Measurements from ENCODE around the gene MORN1.
A peak's percentile ranks its signal among the peaks of the same experiment; 100 is the strongest.
"Not testable (repeated sequence)": the region's sequence is repeated elsewhere in the genome, so short reads cannot be mapped to it uniquely, and the experiment has no call there.

The MORN1 gene

GRCh38 chr1:2304282-2304681, 87.1 kb downstream of the MORN1 start:
- DNase-seq (ENCODE audit: low read depth) = no peak

GRCh38 chr1:2303781-2304180, 87.6 kb downstream of the MORN1 start:
- no peak for DNase-seq (ENCODE audit: low read depth)

GRCh38 chr1:2303016-2303775, 88.2 kb downstream of the MORN1 start:
- no peak for DNase-seq (ENCODE audit: low read depth)

- DNase-seq (ENCODE audit: low read depth) = no peak
These were observed 88.9 kb downstream of the MORN1 start for GRCh38 chr1:2302292-2302925.

- no peak for DNase-seq (ENCODE audit: low read depth)
These were observed 89.6 kb downstream of the MORN1 start for GRCh38 chr1:2301607-2302291.

GRCh38 chr1:2300851-2301606, 90.3 kb downstream of the MORN1 start:
- peak; percentile 76 for DNase-seq (ENCODE audit: low read depth)

- DNase-seq (ENCODE audit: low read depth) = peak; percentile 71
These were observed 91.2 kb downstream of the MORN1 start for GRCh38 chr1:2300004-2300771.

- DNase-seq (ENCODE audit: low read depth) = no peak
These were observed 92.2 kb downstream of the MORN1 start for GRCh38 chr1:2299131-2299627.

GRCh38 chr1:2298685-2299084, 92.7 kb downstream of the MORN1 start:
- DNase-seq (ENCODE audit: low read depth) = no peak

- no peak for DNase-seq (ENCODE audit: low read depth)
These were observed 93.9 kb downstream of the MORN1 start for GRCh38 chr1:2297246-2298011.

GRCh38 chr1:2296614-2297013, 94.7 kb downstream of the MORN1 start:
- DNase-seq (ENCODE audit: low read depth) = no peak

- not testable (repeated sequence) for DNase-seq (ENCODE audit: low read depth)
These were observed 95.1 kb downstream of the MORN1 start for GRCh38 chr1:2296211-2296610.

- no peak for DNase-seq (ENCODE audit: low read depth)
These were observed 95.8 kb downstream of the MORN1 start for GRCh38 chr1:2295526-2295925.

- no peak for DNase-seq (ENCODE audit: low read depth)
These were observed 96.7 kb downstream of the MORN1 start for GRCh38 chr1:2294725-2295078.

- DNase-seq (ENCODE audit: low read depth) = no peak
These were observed 97.2 kb downstream of the MORN1 start for GRCh38 chr1:2294033-2294724.

GRCh38 chr1:2292725-2293450, 98.5 kb downstream of the MORN1 start:
- no peak for DNase-seq (ENCODE audit: low read depth)

GRCh38 chr1:2291577-2291976, 99.8 kb downstream of the MORN1 start:
- DNase-seq (ENCODE audit: low read depth) = no peak

- peak; percentile 77 for DNase-seq (ENCODE audit: low read depth)
These were observed 100.5 kb downstream of the MORN1 start for GRCh38 chr1:2290595-2291510.

All from stimulated activated CD4-positive, alpha-beta T cell treated with anti-CD3 and anti-CD28 coated beads, Interleukin-2, amount 100 ng/mL, for 4 hours (primary cell).